Central memory CD4-positive, alpha-beta T cell (primary cell): ENCODE results near the gene TMEM242.
A peak's percentile ranks its signal among the peaks of the same experiment; 100 is the strongest.

Experiments used
- DNase-seq: peaks from one replicate; pipeline ENCODE4 v3.0.0; 2022

Gene TMEM242

DNA sequence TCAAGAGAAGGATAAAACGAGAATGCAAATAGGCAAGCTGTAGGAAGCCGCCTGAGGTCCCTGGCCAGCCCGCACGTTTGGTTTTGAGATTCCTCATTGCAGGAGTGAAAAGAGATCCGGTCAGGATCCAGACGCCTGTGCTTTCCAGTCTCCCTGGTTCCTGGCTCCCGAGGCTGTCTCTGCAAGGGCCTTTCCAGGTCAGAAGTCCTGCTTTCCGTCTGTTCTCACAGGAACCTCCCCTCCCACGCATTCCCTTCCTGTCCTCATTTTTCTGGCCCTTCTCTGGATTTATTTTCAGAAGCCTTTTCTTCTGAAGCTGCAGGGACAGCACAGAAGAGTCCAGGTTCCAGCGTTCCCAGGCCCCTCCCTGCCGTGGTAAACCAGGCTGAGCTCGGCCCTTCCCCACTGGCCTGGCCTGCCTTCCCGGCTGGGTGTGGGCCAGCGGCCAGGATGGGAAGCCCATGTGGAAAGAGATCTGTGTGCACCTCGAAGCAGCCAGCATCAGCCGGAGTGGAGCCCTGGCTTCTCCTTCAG, 54.0 kb downstream of the TMEM242 start:
- DNase-seq = no peak

DNA sequence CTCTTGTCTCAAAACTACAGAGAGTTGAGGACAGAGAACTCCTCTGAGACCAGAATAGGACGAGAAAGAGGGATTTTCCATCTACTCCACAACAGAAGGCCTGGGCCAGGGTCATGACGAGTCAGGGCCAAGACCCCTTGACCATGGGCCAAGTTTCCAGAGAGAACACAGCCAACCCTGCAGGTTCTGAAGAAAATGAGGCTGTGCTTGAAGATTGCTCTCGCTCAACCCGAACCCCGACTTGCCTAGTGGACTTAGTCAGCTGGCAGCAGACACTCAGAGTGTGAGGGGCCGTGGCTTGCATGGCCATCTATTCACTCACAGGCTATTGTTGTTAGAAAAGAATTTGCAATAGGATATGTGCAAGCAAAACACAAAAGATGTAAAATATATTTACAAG, 54.5 kb downstream of the TMEM242 start:
- no peak for DNase-seq

DNA sequence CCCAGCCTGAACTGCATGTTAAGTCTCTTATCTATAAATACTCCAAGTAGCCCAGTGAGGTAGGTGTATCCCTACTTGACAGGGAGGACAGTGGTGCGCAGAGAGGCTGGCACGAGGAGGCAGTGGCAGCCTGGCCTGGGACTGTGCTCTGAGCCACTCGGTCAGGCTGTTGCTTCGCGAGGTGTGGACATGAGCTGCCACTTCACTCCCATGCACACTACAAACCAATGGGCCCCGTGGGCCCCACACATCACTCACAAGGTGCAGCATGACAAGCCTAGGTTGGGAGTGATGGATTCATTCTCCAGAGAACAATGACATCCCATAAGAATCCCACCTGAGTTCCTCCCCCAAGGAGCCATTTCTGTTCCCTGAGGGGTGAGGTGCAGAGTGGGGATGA, 54.9 kb downstream of the TMEM242 start:
- DNase-seq = no peak

DNA sequence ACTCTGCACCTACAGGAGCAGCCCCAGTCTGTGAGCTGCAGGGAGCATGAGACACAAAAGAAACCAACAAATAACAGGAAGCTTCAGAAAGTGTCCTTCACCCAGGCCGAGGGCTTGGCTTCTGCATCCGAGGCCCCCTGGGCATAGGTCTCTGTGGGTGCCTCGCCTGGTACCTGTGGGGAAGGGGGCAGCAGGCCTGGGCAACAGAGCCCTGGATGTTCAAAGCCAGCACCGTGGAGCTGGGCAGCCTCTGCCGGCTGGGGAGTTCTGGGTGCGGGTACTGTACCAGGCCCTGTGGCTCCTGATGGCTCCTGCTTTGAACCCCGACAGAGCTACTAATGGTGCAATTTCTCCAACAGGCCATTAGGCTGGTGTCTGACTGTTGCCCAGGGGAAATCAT, 55.7 kb downstream of the TMEM242 start:
- no peak for DNase-seq

DNA sequence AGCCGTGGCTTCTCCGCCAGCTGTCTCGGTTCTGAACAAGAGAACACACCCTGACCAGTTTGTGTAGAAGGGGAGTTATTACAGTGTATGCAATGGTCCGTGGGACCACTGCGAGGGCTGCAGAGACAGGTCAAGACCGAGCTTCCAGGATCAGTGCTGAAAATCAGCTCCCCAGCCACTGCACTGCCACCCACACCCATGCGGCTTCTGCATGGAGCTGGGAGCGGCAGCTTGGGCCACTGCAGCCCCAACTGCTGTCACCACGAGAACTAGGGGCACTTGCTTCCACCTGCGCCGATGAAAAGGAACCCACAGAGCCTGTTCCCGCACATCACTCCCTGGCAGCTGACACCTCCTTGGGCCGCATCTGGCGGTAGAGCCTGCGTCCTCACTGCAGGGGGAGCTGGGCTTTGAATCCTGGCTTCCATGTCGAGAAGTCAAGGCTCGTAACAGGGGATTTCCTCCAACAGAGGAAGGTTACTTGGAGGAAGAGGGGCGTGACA, 56.2 kb downstream of the TMEM242 start:
- DNase-seq = no peak

DNA sequence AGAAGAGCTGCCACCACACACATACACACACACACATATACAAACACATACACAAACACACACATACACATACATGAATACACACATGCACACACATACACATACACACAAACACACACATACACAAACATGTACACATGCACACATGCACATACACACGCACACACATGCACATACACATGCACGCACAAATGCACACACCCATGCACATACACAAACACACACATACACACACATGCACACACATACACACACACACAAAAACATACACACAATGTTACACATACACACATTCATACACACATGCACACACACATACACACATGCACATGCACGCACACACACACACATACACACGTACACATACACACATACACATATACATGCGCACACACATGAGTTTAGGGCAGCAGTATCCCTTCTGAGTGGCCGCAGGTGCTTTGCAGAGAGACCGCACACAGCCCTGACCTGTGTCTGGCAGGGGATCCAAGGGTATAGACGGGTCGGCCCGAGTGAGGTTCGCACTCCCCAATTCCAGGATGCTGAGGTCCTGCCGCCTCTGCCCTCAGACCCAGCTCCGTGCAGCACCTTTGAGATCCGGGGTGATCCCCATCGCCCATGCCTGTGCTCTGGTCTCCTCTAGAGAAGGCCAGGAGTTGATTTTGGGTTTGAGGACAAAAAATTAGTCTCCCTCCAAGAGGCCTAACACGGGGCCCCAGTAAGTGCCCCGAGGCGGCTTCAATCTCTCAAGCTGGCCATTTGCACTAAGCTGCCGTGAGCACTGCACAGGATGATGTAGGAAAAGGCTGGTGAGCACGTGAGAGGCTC, 56.8 kb downstream of the TMEM242 start:
- DNase-seq = no peak

DNA sequence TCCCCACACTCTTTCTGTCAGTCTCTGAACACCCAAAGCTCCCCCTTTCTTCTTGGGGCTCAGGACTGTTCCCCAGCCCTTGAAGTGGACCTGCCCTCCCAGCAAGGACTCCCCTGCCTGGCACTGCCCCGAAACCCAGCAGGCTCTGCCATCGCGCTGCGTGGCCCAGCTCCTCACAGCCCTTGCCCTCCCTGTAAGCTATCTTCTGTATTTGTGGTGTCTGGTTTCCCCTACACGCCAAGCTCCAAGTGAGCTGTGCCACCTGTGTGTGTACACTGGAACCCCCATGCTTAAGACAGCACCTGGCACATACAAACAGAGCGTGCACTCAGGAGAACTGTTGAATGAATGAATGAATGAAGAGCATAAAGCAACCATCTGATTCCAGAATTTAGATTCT, 57.7 kb downstream of the TMEM242 start:
- DNase-seq = no peak

DNA sequence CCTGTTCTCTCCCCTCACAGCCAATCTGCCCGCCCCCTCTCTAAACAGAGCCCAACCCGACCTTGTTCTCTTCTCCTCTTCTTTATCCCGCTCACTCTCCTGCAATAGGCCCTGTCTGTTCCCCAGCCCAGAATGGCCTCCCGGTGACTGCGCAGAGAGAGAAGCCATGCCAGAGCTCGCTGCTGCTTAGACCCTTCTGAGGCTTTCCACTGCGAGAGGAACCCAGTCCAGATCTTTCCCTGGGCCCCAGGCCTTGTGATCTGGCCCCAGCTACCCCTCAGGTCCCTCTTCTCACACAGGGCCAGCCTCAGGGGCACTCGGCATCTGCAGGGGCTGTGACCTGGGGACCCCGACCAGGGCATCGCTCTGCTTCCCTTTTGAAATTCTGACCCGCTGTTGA, 58.1 kb downstream of the TMEM242 start:
- no peak for DNase-seq

DNA sequence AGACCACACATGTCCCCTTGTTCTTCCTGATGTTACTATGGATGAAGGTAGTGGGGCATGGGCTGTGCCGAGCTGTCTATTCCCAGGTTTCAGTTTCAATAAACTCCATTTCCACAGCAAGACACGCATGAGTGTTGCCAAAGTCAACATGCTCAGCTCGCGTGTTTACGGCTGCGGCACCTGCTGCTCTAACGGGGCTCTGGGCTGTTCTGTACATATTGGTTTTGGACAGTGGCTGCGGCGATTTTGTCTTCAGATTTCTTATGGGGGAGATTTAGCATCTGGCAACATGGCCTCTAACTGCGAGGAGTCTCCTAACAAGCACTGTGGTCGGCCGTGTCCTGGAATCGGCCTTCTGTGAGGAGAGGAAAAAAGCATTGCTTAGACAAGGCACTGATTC, 58.6 kb downstream of the TMEM242 start:
- DNase-seq = no peak

DNA sequence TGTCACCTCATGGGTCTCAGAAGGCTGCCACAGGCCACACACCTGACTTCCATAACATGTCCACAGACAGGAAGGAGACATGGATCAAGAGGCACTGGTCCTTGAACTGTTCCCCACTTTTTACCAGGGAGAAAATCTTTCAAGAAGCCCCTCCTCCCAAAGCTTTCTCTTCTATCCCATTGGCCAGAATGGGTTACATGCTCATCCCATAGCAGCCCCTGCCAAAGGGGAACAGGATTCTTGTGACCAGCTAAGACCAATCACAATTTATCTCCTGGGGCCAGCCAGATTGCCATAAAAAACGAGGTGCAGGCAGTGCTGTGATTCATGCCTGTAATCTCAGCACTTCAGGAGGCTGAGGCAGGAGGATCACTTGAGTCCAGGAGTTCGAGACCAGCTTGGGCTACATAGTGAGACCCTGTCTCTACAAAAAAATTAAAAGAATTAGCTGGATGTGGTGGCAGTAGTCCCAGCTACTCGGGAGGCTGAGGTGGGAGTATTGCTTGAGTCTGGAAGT, 59.4 kb downstream of the TMEM242 start:
- no peak for DNase-seq

DNA sequence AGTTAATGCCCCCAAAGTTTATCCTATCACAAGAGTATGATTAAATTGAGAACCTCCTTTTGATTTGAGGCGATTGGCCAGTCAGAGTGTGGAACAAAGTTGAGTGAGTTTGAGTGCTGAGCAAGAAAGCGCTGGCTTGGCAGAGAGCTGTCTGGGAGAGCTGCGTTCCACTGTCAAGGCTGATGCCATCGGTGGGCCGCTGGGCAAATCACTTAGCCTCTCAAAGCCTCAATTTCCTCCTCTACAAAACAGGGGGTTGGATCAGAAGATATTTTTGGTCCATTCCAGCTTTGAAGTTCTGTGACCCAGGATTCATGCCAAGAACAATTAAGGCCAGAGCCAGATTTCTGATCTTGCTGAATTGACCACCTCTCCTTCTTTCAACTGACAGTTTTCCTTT, 60.2 kb downstream of the TMEM242 start:
- DNase-seq = no peak

DNA sequence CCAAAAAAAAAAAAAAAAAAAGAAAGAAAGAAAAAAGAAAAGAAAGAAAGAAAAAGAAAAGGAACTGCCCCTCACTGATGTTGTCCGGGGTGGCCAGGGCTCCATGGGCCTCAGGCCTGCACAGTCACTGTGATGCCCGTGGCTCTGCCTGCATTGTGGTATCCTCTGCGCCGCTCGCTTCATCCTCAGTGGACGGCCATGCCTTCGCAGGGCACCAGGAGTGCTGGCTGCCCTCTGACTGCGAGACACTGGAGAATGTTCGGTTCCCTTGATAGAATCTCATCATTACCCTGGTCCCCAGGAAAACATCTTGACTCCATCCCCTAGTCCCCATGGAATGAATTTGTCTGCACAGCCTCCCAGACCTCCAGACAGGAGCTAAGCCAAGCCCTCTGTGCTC, 61.7 kb downstream of the TMEM242 start:
- DNase-seq = no peak

DNA sequence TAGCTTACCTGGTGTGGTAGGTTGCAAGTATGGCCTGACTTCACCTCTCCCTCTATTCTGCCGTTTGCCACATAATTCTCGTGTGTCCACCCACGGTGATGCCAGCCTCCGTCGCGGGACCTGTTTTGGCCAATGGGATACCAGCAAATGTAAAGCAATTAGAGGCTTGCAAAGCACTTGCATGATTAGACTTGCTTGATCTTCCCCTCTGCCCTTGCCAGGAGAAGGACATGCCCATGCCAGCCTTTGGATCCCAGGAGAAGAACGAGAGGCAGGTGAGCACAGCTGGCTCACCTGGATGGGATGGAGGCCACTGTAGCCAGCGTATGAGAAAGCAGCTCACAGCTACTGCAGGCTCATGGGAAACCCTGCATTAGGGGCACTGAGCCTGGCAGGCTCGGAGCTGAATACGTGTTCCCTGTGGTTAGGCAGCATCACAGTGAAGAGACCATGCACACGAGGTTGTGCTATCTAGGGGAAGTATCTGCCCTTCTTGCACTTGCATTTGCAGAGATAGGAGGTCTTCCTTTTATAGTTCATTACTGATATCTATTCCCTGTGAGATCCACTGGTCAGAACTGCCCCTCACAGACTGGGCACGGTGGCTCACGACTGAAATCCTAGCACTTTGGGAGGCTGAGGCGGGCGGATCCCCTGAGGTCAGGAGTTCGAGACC, 62.4 kb downstream of the TMEM242 start:
- no peak for DNase-seq

DNA sequence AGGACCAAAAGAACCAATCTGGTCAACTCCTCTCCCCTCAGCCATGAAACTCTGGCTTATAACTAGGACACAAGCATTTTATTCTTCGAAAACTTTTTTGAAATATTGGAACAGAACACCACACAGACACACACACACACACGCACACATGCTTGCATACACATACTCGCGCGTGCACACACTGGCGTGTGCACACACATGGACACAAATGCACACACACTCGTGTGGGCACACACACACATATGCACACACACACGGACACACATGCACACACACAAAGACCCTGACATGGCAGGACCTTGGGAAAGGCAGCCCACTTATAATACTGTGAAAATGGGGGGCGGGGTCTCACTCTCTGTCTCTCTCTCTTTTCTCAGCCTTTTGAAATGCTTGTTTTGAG, 63.9 kb downstream of the TMEM242 start:
- no peak for DNase-seq

DNA sequence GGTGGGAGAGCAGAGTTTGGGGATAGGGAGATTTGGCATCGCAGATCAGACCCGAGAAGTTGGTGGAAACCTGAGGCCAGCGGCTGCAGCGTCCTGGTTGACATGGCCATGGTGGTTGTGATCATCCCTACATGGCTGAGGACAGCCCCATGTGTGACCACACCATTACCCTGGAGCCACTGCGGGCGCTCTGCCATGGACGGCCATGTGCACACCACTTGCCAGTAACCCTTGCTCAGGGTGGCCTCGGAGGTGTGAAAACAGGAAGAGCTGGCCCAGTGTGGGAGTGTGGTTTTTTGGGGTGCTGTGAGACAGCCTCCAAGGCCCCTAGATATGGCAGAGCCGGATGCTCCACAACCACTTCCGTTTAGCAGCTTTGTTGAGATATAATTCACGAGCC, 64.4 kb downstream of the TMEM242 start:
- peak; percentile 37 for DNase-seq

DNA sequence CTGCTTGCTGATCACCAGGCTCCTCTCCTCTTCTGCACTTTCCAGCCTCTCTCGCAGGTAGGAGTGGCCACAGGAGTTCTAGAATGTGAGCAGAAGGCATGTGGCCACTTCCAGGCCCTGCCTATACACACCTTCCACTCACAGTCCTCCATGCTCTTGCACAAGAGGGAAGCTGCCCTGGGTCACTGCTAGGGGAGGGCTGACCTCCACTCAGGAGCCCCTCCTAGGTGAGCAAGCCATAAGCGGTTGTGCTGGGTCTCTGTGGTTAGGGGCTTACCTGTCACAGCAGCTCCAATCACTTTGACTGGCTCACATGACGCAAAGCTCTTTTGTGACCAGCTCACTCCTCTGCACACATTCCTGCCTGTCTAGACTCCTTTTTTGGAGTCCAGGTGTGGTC, 68.2 kb downstream of the TMEM242 start:
- no peak for DNase-seq

DNA sequence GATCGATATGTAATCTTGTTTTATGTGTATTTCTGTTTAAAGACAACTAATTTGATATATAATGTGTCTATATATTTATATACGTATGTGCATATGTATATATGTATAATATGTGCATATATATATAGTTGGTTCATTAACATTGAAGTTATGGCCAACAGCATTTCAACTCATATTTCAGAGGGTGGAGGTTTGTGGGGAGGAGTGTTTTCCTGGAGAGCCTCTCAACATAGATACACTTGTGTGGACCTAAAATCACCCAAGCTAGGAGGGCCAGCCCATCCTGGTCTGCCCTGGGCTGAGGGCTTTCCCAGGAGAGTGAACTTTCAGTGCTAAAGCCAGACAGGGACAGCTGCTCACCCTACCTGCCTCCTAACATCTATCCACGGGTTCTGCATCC, 68.8 kb downstream of the TMEM242 start:
- no peak for DNase-seq

DNA sequence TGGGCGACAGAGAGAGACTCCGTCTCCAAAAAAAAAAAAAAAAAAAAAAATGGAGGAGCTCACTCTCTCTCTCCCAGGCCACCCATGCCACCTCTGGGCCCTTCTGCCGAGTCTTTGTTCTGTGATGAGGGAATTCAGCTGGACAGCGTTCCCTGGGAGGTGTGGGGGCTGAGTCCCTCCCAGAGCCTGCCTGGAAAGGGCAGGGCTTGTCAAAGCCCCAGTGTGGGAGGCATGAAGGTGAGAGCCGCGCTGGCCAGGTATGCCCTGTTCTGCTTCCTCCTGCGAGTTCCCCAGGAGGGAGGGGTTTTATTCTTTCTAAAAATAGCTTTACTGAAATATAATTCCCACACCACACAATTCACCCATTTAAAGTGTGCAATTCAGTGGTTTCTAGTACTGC, 69.6 kb downstream of the TMEM242 start:
- no peak for DNase-seq

DNA sequence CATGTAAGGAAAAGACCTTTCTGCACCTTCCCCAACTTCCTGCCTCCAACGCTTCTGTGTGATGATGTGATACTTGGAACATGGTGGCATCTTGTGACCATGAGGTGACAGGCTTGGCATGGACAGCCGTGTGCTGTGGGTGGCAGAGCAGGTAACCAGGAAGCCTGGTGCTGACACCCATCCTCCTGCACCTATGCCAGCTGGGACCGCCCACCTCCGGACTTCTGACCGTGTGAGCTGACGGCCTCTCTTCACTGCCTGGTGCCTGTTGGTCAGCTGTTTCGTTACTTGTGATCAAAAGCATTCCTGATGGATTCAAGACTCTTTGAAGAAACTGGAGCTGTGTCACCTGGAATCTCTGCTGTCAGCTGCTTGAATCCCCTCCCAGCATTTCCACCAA, 70.3 kb downstream of the TMEM242 start:
- no peak for DNase-seq

DNA sequence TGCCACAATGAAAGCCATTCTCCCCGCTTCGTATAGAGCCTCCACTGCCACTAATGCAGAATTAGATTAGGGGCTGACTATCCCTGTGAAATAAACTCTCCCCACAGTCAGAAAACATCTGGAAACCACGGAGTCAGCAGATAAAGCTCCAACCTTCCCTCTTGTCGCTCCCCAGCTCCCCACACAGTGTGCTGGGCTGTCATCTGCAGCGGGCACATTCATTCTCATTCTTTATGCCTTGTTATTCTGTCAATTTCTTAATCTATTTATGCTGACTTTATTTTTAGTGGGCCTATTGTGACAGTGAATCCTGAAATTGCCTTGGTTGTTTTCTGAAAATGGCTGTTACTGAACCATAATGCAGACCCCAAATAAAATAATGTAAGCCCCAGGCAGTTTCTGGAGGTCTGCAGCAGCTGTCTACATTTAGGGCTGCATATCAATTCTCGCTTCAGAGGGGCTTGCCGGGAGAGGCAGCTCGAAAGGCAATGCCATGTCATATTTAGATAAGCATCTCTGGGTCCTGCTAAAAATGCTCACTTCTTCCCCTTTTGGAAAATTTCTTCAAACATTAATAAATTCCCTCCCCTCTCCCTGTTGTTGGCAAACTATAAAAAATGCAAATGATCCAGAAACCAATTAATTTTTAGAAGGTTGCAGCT, 71.6 kb downstream of the TMEM242 start:
- DNase-seq = no peak

DNA sequence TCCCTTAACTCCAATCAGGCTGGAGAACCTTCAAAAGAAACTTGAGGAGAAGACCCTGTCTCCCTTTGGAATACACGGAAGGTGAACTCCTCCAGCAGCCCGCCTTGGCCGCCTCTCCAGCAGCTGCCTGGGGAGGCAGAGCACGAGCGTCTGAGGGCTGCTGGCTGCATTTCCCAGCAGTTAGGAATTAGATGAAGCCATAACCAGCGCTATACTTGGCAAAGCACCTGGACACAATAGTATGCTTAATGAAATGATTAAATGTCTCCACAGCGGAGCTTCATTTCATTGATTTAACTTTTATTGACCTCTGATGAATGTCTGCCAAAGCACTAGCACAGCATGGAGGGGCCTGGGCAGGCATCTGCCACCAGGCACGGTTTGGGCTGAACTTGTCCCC, 73.5 kb downstream of the TMEM242 start:
- DNase-seq = no peak

DNA sequence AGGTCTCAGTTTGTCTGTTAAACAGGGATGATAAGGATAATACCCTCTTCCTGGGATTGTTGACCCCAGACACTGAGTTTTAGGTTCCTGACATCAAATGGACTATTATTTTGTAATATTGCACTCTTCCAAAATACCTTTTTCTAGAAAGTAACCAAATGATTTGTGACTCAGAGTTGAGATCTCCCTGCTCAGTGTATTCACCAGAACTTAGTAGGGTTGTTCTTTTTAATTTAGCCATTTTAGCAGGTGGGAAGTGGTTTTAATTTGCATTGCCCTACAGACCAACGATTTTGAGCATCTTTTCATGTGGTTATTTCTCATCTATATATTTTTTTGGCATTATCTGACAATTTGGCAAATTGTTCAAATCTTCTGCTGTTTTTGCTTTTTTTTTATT, 75.1 kb downstream of the TMEM242 start:
- no peak for DNase-seq

DNA sequence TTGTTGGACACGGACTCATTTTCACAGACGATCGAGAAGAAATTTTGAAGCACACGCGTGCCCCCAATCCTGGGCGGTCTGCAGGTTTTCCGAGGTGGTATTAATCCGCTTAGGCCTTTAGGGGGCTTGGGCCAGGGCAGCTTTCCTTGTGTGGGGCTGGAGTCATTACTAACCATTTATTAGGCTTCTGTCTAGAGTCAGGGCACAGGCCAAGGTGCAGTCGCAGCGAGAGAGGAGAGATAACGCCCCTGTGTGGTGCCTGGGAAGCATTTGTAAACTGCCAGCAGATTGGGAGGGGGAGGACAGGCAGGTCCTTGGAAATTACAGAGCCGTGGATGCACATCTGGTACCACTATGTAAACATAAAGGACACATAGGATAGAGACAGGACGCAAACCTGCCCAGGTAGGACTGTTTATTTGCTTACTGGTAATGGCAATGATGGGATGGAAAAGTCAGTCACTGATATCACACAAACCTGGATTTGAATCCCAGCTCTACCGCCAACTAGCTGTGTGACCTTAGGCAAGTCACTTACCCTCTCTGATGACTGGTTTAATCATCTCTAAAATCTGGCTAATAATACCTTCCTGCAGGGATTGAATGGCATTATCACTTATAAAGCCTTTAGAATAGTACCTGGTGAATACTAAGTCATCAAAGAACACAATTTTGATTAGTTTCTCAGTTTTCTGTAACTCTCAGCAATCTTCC, 76.4 kb downstream of the TMEM242 start:
- no peak for DNase-seq
